OCI-LY3 (cell line): Measurements from ENCODE around the gene SPATA2.
A peak's percentile ranks its signal among the peaks of the same experiment; 100 is the strongest.

Experiments
- CTCF ChIP-seq: fragments of 200-600, 300-600 bp; sonication (generic); IDR thresholded peaks from 2 replicates; pipeline ENCODE4 v1.5.1; 2014; ENCODE audit warnings: antibody characterized with exemption, low read length, low read depth
- EZH2phosphoT487 ChIP-seq: fragments of 200-600 bp; shearing (Covaris generic); IDR thresholded peaks from 2 replicates; pipeline ENCODE4 v1.6.1; 2018; ENCODE audit warnings: antibody characterized with exemption, mixed run types, low read depth

- TF ChIP-seq CTCF, result 0 out of 2 replicates have a peak, but pooled peaks have one; percentile 11
- no peak for TF ChIP-seq EZH2phosphoT487
Observed at GRCh38 chr20:49936153-49937026, 21.1 kb upstream of the SPATA2 start, which contains the start of gene RNF114.
